Measurements from ENCODE around the gene MEX3B. TPM values are rescaled to one million over a fixed set of nuclear protein-coding genes. Genes with fewer than 3 reads are reported as not detected.
"Not testable (repeated sequence)": the region's sequence is repeated elsewhere in the genome, so short reads cannot be mapped to it uniquely, and the experiment has no call there.

MEX3B gene
- total RNA-seq, 2 experiments from 2014 or later, result 0.33 to 0.40 TPM

DNA sequence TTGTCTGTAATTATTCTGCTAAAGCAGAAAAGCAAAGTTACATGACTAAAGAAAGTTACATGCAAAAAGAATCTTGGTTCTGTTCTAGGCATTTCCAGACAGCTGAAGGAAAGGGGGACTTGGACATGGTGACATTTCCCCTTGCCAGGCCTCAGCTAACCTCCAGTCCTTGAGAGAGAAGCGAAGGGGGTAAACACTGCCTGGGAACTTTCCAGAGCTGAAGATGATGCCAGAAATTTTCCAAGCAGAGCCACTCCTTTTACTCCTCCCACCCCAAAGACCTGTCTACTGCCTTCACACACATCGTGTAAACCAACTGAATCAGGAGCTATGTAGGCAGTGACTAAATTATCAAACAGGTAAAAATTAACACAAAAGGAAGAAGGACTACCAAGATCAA is 5.4 kb downstream of the MEX3B start:
- peaks cover 3% of the 10 kb centered on the region for H3K4me1 Mint-ChIP-seq
- no peak overlapping the region for H3K4me3 Mint-ChIP-seq
- peaks cover 17% of the 10 kb centered on the region for H3K27me3 Mint-ChIP-seq
- no peak for DNase-seq
- no peaks in the 10 kb centered on the region for H3K36me3 Mint-ChIP-seq
- H3K9me3 Mint-ChIP-seq, result no peaks in the 10 kb centered on the region
- no peak overlapping the region for H3K27ac Mint-ChIP-seq

DNA sequence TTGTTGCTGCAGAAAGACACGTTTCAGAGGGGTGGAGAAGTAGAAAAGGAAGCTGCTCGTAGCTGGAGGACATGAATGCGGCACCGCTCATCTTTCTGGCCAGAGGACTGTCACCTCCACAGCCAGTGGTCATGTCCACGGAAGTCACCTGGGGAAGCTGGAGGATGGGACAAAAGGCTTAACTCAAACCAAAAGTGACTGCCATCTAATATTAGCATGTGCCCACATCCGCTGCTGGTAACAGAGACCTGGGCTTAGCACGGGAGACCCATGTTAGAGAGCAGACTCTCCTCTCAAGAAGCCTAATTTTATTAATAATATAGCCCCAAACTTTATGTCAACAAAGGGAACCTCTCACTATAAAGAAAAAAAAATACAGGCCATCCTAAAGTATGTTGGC is 5.9 kb downstream of the MEX3B start:
- Mint-ChIP-seq H3K27ac (no peak overlapping the region), H3K27me3 (peaks cover 12% of the 10 kb centered on the region), H3K9me3 (no peaks in the 10 kb centered on the region), H3K4me1 (peaks cover under 1% of the 10 kb centered on the region), H3K4me3 (no peak overlapping the region), H3K36me3 (no peaks in the 10 kb centered on the region)
- no peak for DNase-seq

DNA sequence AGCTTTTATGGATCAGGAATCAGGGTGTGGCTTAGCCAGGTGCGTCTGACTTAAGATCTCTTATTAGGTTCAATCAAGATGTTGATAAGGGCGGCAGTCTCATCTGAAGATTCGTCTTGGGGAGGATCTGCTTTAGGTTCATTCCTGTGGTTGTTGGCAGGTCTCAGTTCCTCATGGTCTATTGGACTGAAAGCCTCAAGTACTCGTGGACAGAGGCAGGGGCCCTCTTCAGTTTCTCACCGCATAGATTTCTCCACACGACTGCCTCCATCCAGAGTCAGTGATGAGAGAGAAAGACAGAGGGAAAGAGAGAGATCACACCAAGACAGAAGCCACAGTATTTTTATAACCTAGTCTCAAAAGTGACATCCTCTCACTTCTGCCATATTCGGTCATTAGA is 9.4 kb downstream of the MEX3B start:
- Mint-ChIP-seq H3K36me3 (no peaks in the 10 kb centered on the region), H3K9me3 (no peaks in the 10 kb centered on the region), H3K27me3 (no peaks in the 10 kb centered on the region), H3K4me1 (no peaks in the 10 kb centered on the region), H3K4me3 (no peak overlapping the region), H3K27ac (no peak overlapping the region)
- DNase-seq, result no peak

DNA sequence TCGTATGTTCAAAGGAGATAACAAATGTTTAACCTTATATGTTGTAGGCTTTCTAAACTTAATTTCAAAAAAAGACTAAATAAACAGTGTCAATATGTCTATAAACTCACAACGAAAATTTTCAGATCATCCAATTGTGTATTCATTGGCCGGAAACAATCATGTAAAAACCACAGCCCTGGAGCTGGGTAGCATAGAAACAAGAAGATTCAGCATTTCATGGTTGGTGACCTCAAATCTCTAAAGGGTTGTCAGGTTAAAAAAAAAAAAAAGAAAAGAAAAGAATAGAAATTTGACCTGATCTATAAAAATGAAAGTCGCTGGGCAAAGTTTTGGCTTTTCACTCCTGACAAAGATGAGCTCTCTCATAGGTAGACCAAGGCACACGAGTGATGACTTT is 13.9 kb downstream of the MEX3B start:
- H3K4me1 Mint-ChIP-seq, result no peaks in the 10 kb centered on the region
- DNase-seq, result no peak
- H3K27ac Mint-ChIP-seq, result no peak overlapping the region
- no peaks in the 10 kb centered on the region for H3K27me3 Mint-ChIP-seq
- no peaks in the 10 kb centered on the region for H3K36me3 Mint-ChIP-seq
- H3K9me3 Mint-ChIP-seq, result no peaks in the 10 kb centered on the region
- H3K4me3 Mint-ChIP-seq, result no peak overlapping the region

DNA sequence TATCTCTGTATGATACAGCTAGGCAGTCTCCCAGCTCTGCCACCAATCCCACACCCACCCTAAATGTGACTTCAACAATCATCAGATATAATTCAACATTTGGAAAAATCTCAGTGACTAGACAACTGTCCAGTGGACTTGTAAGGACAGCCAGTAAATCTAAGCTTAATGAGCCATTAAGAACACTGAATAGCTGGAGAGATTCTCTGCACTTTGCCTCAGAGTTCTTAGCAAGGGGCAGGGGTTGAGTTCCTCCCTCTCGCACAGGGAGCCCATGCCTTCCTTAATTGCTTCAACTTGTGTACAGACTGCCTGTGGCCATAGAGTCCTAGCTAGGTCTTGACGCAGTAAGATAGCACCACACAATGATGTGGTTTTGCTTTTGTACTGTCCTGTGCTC is 15.6 kb downstream of the MEX3B start:
- Mint-ChIP-seq H3K27ac (no peak overlapping the region), H3K4me3 (no peak overlapping the region), H3K9me3 (no peaks in the 10 kb centered on the region), H3K36me3 (no peaks in the 10 kb centered on the region), H3K4me1 (no peaks in the 10 kb centered on the region), H3K27me3 (no peaks in the 10 kb centered on the region)
- no peak for DNase-seq

DNA sequence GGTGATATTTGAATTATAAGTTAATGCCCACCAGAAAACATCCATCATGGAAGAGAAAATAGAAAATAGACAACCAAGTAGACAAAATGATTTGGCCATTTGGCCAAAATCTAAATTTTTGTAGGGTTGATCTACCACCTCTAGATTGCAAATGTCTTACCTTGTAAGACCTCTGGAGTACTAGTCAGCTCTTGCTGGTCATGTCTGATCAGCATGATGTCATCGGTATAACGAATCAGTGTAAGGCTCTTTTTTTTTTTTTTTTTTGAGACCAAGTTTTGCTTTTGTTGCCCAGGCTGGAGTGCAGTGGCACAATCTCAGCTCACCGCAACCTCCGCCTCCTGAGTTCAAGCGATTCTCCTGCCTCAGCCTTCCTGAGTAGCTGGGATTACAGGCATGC is 17.7 kb downstream of the MEX3B start:
- H3K4me3 Mint-ChIP-seq, H3K36me3 Mint-ChIP-seq, H3K27me3 Mint-ChIP-seq, H3K27ac Mint-ChIP-seq, H3K9me3 Mint-ChIP-seq, DNase-seq, H3K4me1 Mint-ChIP-seq: not testable (repeated sequence)

DNA sequence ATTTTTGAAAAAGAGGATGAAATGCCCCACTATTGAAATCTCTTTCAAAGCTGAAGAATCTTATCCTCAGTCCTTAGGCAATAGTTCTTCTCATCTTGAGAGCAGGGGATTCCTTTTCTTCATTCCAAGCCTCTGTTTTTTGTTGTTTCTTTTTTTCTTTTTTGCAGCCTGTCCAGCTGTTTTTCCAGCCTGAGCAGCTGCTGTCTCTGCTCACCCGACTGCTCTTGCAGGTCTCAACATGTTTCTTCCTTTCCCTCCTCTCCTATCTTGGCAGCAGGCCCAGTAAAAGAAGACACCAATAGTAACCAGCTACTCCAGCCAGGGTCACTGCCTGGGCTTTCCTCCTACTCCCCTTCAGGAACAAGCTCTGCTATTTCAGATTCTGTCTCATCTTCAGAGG is 23.8 kb downstream of the MEX3B start:
- Mint-ChIP-seq H3K36me3 (no peaks in the 10 kb centered on the region), H3K4me1 (no peaks in the 10 kb centered on the region), H3K27me3 (no peaks in the 10 kb centered on the region), H3K9me3 (no peaks in the 10 kb centered on the region), H3K4me3 (no peak overlapping the region), H3K27ac (no peak overlapping the region)
- DNase-seq, result no peak

DNA sequence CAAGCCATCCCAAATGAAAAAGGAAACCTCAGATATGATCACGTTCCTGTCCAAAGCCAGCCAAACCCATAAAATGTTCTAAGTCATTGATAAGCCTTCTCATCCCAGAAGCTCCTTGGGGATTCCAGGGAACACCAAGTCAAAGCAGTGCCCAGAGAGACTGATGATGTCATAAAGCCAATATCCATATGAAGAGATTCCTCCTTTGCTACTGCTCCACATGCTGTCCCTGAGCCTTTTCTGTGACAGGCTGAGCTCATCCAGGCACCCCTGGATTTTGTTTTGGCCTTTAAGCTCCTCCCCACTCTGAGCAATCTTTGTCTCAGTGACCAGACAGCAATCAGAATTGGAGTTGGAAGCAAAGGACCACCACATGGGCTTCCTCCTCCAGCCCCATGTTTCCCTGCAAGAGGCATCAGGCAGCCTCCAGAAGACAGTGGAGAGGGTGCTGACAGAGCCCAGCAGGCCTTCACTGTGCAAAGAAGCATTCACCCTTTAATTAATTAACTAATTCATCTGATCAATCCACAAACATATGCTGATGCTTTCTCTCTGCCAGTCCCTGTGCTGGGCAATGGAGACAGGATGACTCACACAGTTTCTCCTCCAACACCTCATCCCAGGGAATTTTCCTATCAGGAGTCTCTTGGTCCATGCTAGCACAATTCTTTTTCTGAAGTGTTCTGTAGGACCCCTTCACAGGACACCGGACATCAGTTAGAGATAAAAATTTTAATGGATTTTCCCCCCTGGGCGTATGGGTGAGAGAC is 25.0 kb downstream of the MEX3B start:
- no peaks in the 10 kb centered on the region for H3K36me3 Mint-ChIP-seq
- peaks cover 4% of the 10 kb centered on the region for H3K27me3 Mint-ChIP-seq
- no peak overlapping the region for H3K4me3 Mint-ChIP-seq
- H3K4me1 Mint-ChIP-seq, result no peaks in the 10 kb centered on the region
- no peak overlapping the region for H3K27ac Mint-ChIP-seq
- DNase-seq, result no peak
- H3K9me3 Mint-ChIP-seq, result no peaks in the 10 kb centered on the region

DNA sequence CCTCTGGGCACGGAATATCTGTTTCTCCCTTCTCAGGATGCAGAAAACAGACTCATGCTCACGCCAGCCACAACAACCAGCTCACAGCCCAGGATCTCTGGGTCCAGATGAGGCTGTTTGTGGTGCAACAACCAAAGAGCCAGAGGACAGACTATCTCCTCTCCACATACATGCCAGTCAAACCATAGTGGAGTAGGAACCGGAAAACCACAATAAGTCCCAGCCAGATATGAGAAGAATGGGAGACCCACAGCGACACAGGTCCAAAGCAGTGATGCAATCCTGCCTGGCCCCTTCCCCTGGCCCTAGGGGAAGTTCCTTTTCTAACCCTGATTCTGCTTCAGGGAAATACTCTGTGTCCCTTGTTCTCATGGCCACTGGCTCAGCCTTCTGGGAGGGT is 27.6 kb downstream of the MEX3B start:
- Mint-ChIP-seq H3K27me3 (peaks cover 4% of the 10 kb centered on the region), H3K4me1 (no peaks in the 10 kb centered on the region), H3K4me3 (no peak overlapping the region), H3K27ac (no peak overlapping the region), H3K36me3 (no peaks in the 10 kb centered on the region), H3K9me3 (no peaks in the 10 kb centered on the region)
- no peak for DNase-seq

DNA sequence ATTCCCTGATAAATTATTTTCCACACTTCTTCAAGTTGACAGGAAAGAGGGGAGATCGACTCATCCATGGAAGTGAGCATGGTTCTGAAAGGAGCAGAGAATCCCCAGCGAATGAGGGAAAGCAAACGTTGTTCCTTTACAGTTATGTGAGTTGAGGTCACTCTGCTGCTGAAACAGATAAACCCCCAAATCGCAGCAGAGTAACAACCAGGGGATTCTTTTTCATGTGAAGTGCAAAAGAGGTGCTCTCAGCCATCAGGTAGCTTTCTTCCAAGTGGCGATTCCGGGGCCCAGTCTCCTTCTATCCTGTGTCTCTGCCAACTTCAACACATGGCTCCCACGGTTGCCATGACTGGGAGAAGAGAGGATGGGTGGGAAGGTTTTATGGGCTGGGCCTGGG is 28.2 kb downstream of the MEX3B start:
- Mint-ChIP-seq H3K27ac (no peak overlapping the region), H3K4me3 (no peak overlapping the region), H3K36me3 (no peaks in the 10 kb centered on the region), H3K4me1 (no peaks in the 10 kb centered on the region), H3K27me3 (peaks cover 4% of the 10 kb centered on the region), H3K9me3 (no peaks in the 10 kb centered on the region)
- DNase-seq, result no peak

DNA sequence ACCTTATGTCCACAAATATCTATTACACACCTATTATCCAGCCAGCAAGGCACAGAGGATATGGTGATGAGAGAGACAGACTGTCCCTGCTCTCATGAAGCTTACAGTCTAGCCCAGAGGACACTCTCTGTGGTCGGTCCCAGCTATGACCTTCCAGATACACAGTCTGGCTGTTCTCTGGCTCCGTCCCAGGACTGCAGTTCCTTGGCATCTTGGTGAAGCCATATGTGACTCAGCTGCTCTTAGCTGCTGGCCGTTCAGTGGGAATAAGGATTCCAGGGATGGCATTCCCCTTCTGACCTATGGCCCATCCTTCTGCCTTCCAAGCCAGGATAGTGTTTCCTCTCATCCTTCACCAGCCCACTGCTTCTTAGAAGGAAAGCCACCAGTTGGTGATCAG is 30.8 kb downstream of the MEX3B start:
- H3K27ac Mint-ChIP-seq, result no peak overlapping the region
- no peaks in the 10 kb centered on the region for H3K4me1 Mint-ChIP-seq
- no peak for DNase-seq
- H3K4me3 Mint-ChIP-seq, result no peak overlapping the region
- no peaks in the 10 kb centered on the region for H3K36me3 Mint-ChIP-seq
- H3K9me3 Mint-ChIP-seq, result no peaks in the 10 kb centered on the region
- H3K27me3 Mint-ChIP-seq, result peaks cover 4% of the 10 kb centered on the region

DNA sequence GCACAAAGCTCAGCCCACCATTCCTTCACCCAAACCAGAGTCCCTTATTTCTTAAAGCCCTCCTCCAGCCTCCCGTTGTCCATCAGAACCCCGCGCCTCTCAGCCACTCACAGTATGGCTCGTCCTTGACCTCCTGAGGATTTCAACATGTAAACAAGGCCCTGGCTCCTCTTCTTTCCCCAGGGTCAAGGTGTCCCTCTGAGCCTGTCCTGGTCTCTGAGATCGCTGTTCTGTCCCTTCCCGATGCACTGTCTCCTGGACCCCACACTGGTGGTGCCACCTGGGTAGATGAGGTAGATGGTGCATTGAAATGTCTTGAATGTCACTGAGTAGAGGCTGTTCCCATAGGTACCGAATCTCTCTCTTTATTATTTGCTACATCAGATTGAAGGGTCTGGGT is 32.9 kb downstream of the MEX3B start:
- Mint-ChIP-seq H3K4me1 (no peaks in the 10 kb centered on the region), H3K27ac (no peak overlapping the region), H3K9me3 (no peaks in the 10 kb centered on the region), H3K4me3 (no peak overlapping the region), H3K27me3 (peaks cover 9% of the 10 kb centered on the region), H3K36me3 (no peaks in the 10 kb centered on the region)
- DNase-seq, result no peak

DNA sequence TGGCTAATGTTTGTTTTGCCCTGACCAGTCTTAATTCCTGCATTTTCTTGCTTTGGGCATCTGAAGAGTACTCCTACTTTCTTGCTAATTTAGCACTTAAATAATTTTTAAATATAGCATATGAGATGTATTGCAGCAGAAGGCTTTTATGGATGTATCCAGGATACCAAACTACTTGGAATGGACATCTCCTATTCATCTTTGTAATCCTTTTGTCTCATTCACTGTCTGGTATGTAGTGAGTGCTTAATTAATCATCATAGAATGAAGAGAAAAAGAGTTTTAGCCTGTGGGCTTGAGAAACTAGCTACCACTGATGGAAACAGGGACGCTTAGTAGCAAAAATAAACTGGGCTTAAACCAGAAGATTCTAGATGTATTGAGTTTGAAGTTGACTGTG is 40.6 kb downstream of the MEX3B start:
- no peak overlapping the region for H3K27ac Mint-ChIP-seq
- no peak for DNase-seq
- H3K9me3 Mint-ChIP-seq, result peaks cover 7% of the 10 kb centered on the region
- H3K36me3 Mint-ChIP-seq, result no peaks in the 10 kb centered on the region
- peaks cover 10% of the 10 kb centered on the region for H3K27me3 Mint-ChIP-seq
- H3K4me1 Mint-ChIP-seq, result no peaks in the 10 kb centered on the region
- no peak overlapping the region for H3K4me3 Mint-ChIP-seq

DNA sequence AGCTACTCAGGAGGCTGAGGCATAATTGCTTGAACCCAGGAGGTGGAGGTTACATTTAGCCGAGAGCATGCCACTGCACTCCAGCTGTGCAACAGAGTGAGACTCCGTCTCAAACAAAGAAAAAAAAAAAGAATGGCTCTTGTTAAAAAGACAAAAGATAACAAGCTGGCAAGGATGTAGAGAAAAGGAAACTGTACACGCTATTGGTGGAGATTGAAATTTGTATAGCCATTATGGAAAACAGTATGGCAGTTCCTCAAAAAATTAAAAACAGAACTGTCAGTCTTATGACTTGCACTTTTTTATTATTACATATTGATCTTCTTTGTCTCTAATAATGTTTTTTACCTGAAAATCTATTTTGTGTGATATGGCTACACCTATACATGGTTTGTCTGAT is 41.9 kb downstream of the MEX3B start:
- Mint-ChIP-seq H3K4me3 (no peak overlapping the region), H3K36me3 (no peaks in the 10 kb centered on the region), H3K27me3 (peaks cover 4% of the 10 kb centered on the region), H3K9me3 (peaks cover 7% of the 10 kb centered on the region), H3K4me1 (no peaks in the 10 kb centered on the region), H3K27ac (no peak overlapping the region)
- no peak for DNase-seq

DNA sequence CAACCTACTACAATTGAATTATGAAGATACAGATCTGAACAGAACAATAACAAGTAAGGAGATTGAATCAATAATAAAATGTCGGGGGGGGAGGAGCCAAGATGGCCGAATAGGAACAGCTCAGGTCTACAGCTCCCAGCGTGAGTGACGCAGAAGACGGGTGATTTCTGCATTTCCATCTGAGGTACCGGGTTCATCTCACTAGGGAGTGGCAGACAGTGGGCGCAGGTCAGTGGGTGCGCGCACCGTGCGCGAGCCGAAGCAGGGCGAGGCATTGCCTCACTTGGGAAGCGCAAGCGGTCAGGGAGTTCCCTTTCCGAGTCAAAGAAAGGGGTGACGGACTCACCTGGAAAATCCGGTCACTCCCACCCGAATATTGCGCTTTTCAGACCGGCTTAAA is 50.7 kb downstream of the MEX3B start:
- H3K4me3 Mint-ChIP-seq, result peak overlapping the region; percentile 44
- H3K36me3 Mint-ChIP-seq, H3K27me3 Mint-ChIP-seq, DNase-seq, H3K4me1 Mint-ChIP-seq, H3K27ac Mint-ChIP-seq, H3K9me3 Mint-ChIP-seq: not testable (repeated sequence)

DNA sequence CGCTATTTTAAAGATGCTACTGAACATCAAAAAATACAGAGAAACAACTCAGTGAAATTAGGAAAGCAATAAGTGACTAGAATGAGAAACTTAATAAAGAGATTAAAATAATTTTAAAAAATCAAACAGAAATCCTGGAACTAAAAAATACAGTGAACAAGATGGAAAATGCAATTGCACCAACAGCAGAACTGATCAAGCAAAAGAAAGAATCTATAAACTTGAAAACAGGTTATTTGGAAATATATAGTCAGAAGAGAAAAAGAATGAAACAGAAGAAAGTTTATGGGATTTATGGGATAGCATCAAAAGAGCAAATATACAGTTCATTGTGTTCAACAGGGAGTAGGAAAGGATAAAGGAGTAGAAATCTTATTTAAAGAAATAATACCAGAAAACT is 53.3 kb downstream of the MEX3B start:
- H3K27me3 Mint-ChIP-seq, result peaks cover 5% of the 10 kb centered on the region
- H3K36me3 Mint-ChIP-seq, result no peaks in the 10 kb centered on the region
- no peak overlapping the region for H3K27ac Mint-ChIP-seq
- H3K4me3 Mint-ChIP-seq, result no peak overlapping the region
- no peaks in the 10 kb centered on the region for H3K4me1 Mint-ChIP-seq
- peaks cover 4% of the 10 kb centered on the region for H3K9me3 Mint-ChIP-seq
- DNase-seq, result no peak

Measured in activated naive CD8-positive, alpha-beta T cell treated with anti-CD3 and anti-CD28 coated beads for 36 hours (primary cell).